Panc1 (cell line): ENCODE data around the gene DPP4. TPM values are rescaled to one million over a fixed set of nuclear protein-coding genes. Genes with fewer than 3 reads are reported as not detected.

Experiments
- ATAC-seq: fragments of 200-7000 bp; cut with Tn5 transposase; 2 replicates; pipeline ENCODE4 v1.9.1; 2020; ENCODE audit warnings: mild to moderate bottlenecking, moderate library complexity
- BruUV-seq: library from RNA; stranded (reverse); fragments of 400-500 nt; replicated peaks from 2 replicates; lab custom pipeline; 2021; lab: Mats Ljungman, UMichigan
- CTCF ChIA-PET: fragments of 300-600 bp; sonication (Branson Sonifier 250); formaldehyde crosslinking; loops from one replicate; lab custom pipeline; 2022; ENCODE audit warnings: antibody characterized with exemption; lab: Charles Lee
- POLR2A ChIA-PET: fragments of 300-600 bp; sonication (Branson Sonifier 250); formaldehyde crosslinking; loops from one replicate; lab custom pipeline; 2022; ENCODE audit warnings: antibody characterized with exemption; lab: Charles Lee
- DNase-seq: peaks from one replicate; pipeline ENCODE4 v3.0.0-alpha.2; 2010; ENCODE audit warnings: low read depth, low spot score
- H3K27ac ChIP-seq: 2 replicates; pipeline ENCODE4 v1.5.1; 2011; ENCODE audit warnings: mild to moderate bottlenecking, low read length, inconsistent platforms
- H3K27me3 ChIP-seq: fragments of 200-500 bp; sonication (Bioruptor generic); 2 replicates; pipeline ENCODE4 v1.6.0; 2014; ENCODE audit warnings: low read length, inconsistent platforms; ENCODE audit not compliant: control insufficient read depth, insufficient read depth
- H3K36me3 ChIP-seq: fragments of 200-500 bp; sonication (Bioruptor generic); 2 replicates; pipeline ENCODE4 v1.5.1; 2014; ENCODE audit warnings: inconsistent platforms, mild to moderate bottlenecking, low read length, moderate library complexity; ENCODE audit not compliant: control insufficient read depth, insufficient read depth
- H3K4me1 ChIP-seq: 2 replicates; pipeline ENCODE4 v1.5.1; 2011; ENCODE audit warnings: inconsistent platforms, mild to moderate bottlenecking, low read length, moderate library complexity; ENCODE audit not compliant: control insufficient read depth, insufficient read depth
- H3K4me3 ChIP-seq, 2 experiments: 2 replicates each; pipeline ENCODE4 v1.5.1; 2011 to 2012; ENCODE audit warnings: low read depth in 2 of 2, low read length in 2 of 2, mild to moderate bottlenecking in 2 of 2, inconsistent platforms in 1 of 2, moderate library complexity in 1 of 2
- H3K9me3 ChIP-seq: fragments of 200-500 bp; sonication (Bioruptor generic); 2 replicates; pipeline ENCODE4 v1.5.1; 2014; ENCODE audit warnings: low read depth, mild to moderate bottlenecking, inconsistent platforms, low read length, moderate library complexity; ENCODE audit not compliant: control insufficient read depth, insufficient read depth
- CTCF ChIP-seq: fragments of 450-650 bp; IDR thresholded peaks from 2 replicates; pipeline ENCODE4 v1.5.1; 2017; ENCODE audit warnings: mild to moderate bottlenecking
- POLR2AphosphoS5 ChIP-seq: IDR thresholded peaks from 2 replicates; pipeline ENCODE4 v1.6.1; 2012; ENCODE audit warnings: mild to moderate bottlenecking, low read depth, low read length, moderate library complexity
- REST ChIP-seq, 2 experiments: IDR thresholded peaks; 2 replicates each; pipeline ENCODE4 v1.6.1; 2011 to 2012; ENCODE audit warnings: low read depth in 2 of 2, control low read depth in 1 of 2, low read length in 1 of 2, mild to moderate bottlenecking in 1 of 2, moderate library complexity in 1 of 2; ENCODE audit not compliant: insufficient read depth in 1 of 2
- SIN3A ChIP-seq: IDR thresholded peaks from 2 replicates; pipeline ENCODE4 v1.6.1; 2012; ENCODE audit warnings: low read depth, mild to moderate bottlenecking, low read length, moderate library complexity, borderline replicate concordance; ENCODE audit not compliant: insufficient read depth
- TCF7L2 ChIP-seq: IDR thresholded peaks from 2 replicates; pipeline ENCODE4 v1.6.1; 2011; ENCODE audit warnings: mild to moderate bottlenecking, low read depth, low read length, inconsistent platforms
- in situ Hi-C: cut with HindIII; loops from 2 replicates; pipeline ENCODE4 v1.10.0; 2016; ENCODE audit warnings: low sequenced_read_pairs, low pct_unique_long_range_greater_than_20kb
- intact Hi-C: fragments of 100-400 bp; cut with micrococcal nuclease; formaldehyde crosslinking; loops from one replicate; pipeline ENCODE4 v1.10.0; 2022; ENCODE audit not compliant: unreplicated experiment
- total RNA-seq: library from RNA; stranded (reverse); gene quantifications from one replicate; pipeline ENCODE4 v1.2.1, GENCODE V29; 2021; ENCODE audit not compliant: unreplicated experiment

Gene DPP4
- total RNA-seq, 1 experiment from 2014 or later: 0.23 TPM

- no peaks in the 10 kb centered on the region for H3K36me3 ChIP-seq
- ATAC-seq (no peak), DNase-seq (no peak)
- H3K9me3 ChIP-seq: no peaks in the 10 kb centered on the region
- no peak overlapping the region for H3K4me3 ChIP-seq
- POLR2A ChIA-PET: no interaction called here
- H3K4me1 ChIP-seq: no peaks in the 10 kb centered on the region
- CTCF ChIA-PET: interaction anchor here (1.2 kb wide), 1 partner anchor 15 kb away, joined by 3 read pairs; no protein-coding TSS in a partner anchor
- BruUV-seq: no TSS peak
- no peak for TF ChIP-seq SIN3A
- TF ChIP-seq CTCF: no peak
- no peak for TF ChIP-seq POLR2AphosphoS5
- TF ChIP-seq REST (IDR thresholded peaks at IDR 0.05; ENCODE audit: insufficient read depth in 1 of 2, low read depth in 2 of 2, low read length in 1 of 2): no peak
- TF ChIP-seq TCF7L2: no peak
- H3K27me3 ChIP-seq: peaks cover 2% of the 10 kb centered on the region; the same call in 1 of the 2 replicates
- intact Hi-C loops (no loop called here), in situ Hi-C loops (no loop called here)
- no peak overlapping the region for H3K27ac ChIP-seq
Measured at GRCh38 chr2:162013514-162014475, 60.2 kb downstream of the DPP4 start.

GRCh38 chr2:162012565-162013058, 61.4 kb downstream of the DPP4 start:
- in situ Hi-C loops (no loop called here), intact Hi-C loops (no loop called here)
- no peaks in the 10 kb centered on the region for H3K4me1 ChIP-seq
- POLR2A ChIA-PET: no interaction called here
- CTCF ChIA-PET: interaction anchor here (1.2 kb wide), 1 partner anchor 14 kb away, joined by 3 read pairs; no protein-coding TSS in a partner anchor
- H3K27ac ChIP-seq: no peak overlapping the region
- ATAC-seq (no peak), DNase-seq (no peak)
- no TSS peak for BruUV-seq
- no peaks in the 10 kb centered on the region for H3K36me3 ChIP-seq
- TF ChIP-seq SIN3A: no peak
- no peak for TF ChIP-seq TCF7L2
- no peak for TF ChIP-seq CTCF
- no peak for TF ChIP-seq POLR2AphosphoS5
- no peak for TF ChIP-seq REST (IDR thresholded peaks at IDR 0.05; ENCODE audit: insufficient read depth in 1 of 2, low read depth in 2 of 2, low read length in 1 of 2)
- H3K9me3 ChIP-seq: no peaks in the 10 kb centered on the region
- H3K27me3 ChIP-seq: peaks cover 2% of the 10 kb centered on the region; the same call in 1 of the 2 replicates
- no peak overlapping the region for H3K4me3 ChIP-seq
